Stimulated activated CD8-positive, alpha-beta memory T cell treated with anti-CD3 and anti-CD28 coated beads, Interleukin-12 subunit alpha, Interleukin-12 subunit beta, amount 100 ng/mL, for 1 hour (primary cell): ENCODE results near the gene PLIN5.
"Not testable (repeated sequence)": the region's sequence is repeated elsewhere in the genome, so short reads cannot be mapped to it uniquely, and the experiment has no call there.

Experiments used
- DNase-seq: peaks from one replicate; pipeline ENCODE4 v3.0.0-alpha.2; 2020; ENCODE audit warnings: low read depth

The PLIN5 gene

DNA sequence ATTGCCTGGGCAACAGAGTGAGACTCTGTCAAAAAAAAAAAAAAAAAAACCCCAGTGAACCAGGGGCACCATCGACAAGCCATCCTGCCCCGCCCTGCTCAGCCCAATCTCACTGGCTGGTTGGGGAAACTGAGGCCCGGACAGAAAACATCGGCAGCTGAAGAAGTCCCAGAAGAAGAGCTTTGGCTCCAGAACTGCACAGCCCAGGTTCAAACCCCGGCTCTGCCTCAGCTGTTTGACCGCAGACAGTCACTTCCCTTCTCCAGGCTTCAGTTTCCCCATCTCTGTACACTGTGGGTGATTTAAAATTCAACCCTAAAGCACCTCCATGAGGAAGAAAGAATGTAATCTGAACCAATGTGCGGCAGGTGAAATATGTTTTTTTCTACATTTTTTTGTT lies 33.9 kb upstream of the PLIN5 start:
- no peak for DNase-seq

DNA sequence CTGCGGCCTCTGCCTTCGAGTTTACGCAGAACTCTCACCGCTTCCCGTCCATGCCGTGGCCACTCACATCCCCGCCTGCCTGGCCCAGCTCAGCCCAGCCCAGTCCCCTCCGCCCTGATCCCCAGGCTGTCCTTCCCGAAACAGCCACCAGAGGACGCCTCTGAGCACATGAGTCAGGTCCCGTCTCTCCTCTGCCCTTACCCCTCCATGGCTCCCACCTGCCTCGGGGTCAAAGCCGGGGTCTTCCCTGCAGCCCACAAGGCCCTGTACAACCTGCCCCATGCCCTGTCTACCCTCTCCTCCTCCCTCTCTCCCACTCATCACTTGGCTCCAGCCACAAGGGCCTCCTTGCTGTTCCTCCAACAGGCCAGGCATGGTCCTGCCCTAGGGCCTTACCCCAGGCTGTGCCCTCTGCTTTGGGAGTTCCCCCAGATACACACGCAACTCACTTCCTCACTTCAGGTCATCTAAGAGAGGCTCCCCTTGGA lies 32.6 kb upstream of the PLIN5 start:
- DNase-seq, result peak; percentile 34

DNA sequence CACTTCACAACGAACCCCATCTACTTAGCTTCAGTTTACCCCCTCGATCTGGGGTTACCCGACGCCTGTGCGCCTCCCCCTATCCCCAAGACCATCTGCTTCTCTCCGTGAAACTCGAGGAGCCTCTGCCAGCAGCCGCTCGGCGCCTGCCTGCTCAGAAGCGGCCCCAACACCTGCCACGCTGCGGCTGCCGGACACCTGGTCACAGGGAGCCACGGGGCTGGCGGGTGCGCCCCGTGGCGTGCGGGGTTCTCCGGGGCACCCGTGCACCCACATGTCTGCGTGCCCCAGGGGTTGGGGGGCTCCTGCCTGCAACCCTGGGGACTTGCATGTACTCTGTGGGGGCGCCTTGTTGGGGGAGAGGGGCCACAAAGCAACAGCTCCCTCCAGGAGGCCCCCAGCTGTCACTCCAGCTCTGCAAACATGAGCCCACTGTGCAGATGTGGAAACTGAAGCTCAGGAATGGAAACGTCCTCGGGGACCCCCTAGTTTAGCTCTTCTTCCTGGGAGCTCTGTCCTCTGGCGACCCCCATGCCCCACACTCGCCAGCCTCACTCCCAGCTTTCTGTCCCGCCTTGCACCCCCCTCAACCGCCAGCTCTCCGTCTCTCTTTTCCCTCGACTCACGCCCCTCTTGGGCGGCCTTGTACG lies 31.5 kb upstream of the PLIN5 start:
- DNase-seq, result no peak

DNA sequence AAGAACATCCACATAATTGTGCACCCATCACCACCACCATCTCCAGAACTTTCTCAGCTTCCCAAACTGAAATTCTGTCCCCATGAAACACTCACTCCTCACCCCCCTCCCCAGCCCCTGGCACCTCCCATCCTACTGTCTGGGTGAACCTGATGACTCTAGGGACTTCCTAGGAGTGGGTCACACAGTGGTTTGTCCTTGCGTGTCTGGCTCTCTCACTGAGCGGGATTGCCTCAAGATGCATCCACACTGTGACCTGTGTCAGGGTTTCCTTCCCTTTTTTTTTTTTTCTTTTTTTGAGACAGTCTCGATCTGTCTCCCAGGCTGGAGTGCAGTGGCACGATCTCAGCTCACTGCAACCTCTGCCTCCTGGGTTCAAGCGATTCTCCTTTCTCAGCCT lies 28.5 kb upstream of the PLIN5 start:
- not testable (repeated sequence) for DNase-seq

DNA sequence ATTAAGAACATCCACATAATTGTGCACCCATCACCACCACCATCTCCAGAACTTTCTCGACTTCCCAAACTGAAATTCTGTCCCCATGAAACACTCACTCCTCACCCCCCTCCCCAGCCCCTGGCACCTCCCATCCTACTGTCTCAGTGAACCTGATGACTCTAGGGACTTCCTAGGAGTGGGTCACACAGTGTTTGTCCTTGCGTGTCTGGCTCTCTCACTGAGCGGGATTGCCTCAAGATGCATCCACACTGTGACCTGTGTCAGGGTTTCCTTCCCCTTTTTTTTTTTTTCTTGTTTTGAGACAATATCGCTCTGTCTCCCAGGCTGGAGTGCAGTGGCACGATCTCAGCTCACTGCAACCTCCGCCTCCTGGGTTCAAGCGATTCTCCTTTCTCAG lies 27.1 kb upstream of the PLIN5 start:
- DNase-seq, result not testable (repeated sequence)

DNA sequence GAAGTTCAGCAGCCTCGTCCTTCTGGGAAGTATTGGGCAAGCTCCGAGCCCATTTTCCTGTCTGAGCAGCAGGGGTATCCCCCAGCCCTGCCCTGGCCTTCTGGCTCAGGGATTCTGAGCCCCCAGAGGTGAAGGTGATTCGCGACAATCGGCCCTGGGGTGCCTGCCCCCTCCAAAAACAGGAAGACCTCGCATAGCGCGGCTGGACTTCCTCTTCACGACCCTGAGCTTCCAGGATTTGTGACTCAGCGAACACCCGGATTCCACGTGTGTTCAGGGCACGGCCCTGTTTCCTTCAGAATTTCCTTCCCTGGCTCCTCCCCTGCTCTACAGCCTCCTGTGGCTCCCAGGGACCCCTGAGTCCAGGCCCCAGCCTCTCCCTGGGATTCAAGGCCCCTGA lies 24.5 kb upstream of the PLIN5 start, which contains the start of gene SEMA6B:
Gene SEMA6B (minus strand): TSS at position 116 of the 400 bp plus-strand sequence. CDS start 1,227 bp downstream, outside the sequence.
- DNase-seq, result no peak

DNA sequence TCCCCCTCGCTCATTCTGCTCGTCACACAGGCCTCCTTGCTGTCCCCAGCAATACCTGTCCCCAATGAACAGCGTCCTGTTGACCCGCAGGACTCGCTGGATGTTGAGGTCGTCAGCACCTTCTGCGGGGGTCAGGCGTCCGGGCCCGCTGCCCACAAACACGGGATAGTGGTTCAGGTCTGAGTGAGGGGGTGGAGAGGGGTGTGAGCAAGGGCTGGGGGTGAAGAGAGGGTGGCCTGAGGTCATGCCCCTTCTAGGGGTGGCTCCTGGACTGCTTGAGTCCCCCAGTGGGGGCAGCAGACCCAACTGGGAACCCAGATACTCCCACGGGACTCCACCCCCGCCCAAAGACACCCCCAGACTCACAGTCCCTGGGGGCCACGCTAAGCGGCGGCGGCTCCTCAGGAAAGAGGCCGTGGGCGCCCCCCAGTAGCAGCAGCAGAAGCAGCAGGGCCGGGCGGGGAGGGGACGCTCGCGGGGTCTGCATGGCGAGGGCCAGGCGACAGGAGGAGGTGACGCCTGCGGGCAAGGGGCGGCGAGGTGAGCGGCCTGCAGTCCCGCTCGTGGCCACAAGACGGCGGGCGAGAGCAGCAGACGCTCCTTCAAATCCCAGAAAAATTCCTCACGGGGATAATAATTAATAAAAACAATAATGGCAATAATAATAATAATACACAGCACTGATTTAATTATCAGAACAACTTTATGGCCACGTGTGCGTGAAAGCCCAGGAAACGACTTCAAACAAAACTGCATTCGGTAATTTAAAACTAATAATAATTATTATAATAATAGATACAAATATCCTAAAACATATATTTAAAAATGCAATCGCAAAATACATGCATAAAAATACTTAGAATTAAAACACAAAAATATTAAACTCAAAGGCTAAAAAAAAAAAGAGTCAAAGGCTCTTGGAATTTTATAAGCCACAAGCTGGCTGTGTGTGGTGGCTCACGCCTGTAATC lies 23.2 kb upstream of the PLIN5 start:
- DNase-seq, result no peak

DNA sequence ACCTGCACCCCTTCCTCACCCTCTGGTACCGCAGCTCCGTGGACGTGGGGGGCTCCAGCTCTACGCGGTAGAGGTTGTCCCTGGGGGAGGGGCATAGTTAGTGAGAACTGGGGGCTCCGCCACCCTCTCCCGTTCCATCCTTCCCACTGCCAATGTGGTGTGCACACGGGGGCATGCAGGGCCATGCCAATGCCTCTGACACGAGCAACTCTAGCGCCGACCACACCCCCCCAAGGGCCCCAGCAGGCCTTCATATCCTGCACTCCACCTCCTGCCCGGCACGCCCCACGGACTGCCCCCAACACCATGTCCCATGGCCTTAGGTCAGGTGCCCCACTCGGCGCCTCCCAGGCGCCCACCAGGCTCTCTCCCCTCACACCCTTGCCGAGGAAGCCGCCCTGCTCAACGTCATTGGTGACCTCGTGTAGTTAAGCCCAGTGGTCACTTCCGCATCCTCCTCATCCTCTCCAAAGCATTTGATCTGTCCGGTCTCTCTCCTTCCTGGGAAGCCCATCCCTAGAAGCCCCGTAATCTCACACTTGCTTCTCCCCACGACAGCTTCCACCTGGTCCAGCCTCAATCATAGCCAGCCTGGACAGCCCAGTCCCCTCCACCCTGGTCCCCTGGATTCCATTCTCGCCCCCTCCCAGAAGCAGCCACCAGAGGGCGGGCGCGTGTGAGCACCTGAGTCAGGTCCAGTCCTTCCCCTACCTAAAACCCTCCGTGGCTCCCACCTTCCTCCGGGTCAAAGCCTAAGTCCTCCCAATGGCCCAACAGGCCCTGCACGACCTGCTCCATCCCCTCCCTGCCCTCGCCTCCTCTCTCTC lies 22.3 kb upstream of the PLIN5 start:
- no peak for DNase-seq

DNA sequence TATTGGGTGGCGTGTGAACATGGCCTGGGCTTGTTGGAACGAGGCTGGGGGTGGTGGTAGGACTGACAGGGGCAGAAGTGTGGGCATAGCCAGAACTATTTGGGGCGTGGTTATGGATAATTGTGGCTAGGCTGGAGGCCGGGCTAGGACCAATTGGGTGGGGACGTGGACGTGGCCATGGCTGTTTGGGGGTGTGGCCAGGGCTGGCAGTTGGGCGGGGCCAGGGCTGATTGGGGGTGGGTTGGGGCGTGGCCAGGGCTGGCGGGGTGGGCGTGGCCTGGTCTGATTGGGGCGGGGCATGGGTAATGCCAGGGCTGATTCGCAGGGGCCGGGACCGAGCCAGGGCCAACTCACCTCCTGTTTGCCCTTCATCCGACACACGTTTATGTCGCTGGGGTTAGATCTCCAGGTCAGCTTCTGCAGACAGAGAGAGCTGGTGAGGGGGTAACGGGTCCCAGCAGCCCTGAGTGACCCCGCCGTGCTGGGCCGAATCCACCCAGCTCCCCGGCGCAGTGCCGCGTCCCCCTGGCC lies 21.6 kb upstream of the PLIN5 start:
- no peak for DNase-seq

DNA sequence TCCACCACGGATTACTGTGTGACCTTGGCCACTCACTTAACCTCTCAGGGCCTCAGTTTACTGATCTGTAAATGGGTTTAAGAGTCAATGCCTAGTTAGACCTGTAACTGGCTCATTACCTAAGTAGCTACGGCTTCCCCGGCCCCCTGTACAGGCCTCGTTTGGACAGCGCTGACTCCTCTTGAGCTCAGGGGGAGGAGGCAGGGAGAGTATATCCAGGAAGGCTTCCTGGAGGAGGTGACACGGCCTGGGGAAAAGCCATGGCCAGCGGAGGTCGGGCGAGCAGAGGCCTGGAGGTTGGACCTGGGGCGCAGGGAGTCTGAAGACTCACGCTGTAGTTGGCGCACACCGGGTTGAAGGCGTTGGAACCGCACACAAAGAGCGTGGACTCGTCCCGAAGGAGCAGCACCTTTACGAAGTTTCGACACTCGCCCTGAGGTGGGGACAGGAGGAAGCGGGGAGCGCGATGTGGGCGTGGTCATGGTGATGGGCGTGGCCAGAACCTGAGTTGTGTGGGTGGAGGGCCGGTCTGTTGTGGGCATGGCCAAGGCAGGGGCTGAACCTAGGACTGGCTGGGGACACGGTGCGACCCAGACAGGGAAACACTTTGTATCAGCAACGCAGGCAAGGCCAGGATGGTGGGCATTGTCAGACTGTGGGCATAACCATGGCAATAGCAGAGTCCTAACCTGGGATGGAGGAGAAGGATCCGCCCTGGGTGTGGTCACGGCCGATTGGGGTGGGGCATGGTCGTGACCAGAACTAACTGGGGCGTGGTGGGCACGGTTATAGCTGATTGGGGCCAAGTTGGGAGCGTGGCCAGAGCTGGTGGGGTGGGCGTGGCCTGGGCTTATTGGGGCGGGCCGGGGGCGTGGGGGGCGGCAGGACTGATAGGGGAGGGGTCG lies 20.9 kb upstream of the PLIN5 start:
- no peak for DNase-seq

DNA sequence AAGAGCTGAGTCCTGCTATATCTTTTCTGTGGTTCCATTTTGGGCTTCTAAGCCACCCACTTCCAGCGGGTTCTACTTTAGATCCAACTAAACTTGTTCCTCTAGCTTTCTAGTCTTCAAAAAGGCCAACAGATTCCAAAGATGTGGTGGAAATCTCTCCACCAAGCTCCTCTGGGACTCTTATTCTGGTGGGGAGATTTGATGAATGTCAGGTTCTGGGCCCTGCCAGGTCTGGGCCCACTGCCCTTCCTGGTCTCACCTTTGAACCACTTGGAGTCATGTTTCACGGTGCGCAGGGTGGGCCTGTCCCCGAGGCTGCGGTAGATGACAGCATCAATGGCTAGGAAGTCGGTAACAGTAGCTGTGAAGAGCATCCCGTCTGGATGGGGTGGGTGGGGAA lies 19.7 kb upstream of the PLIN5 start:
- no peak for DNase-seq

DNA sequence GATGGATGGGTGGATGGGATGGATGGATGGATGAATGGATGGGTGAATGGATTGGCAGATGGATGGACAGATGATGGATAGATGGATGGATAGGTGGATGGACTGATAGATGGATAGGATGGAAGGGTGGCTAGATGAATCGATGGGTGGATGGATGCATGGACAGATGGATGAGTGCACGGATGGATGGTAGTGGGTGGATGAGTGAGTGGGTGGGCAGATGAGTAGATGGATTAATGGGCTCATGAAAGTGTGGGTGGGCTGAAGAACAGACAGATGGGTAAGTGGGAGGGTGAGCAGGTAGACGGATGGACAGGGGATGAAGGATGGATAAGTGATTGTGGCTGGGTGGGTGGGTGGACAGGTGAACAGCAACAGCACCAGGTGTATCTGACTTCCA lies 18.8 kb upstream of the PLIN5 start:
- no peak for DNase-seq

DNA sequence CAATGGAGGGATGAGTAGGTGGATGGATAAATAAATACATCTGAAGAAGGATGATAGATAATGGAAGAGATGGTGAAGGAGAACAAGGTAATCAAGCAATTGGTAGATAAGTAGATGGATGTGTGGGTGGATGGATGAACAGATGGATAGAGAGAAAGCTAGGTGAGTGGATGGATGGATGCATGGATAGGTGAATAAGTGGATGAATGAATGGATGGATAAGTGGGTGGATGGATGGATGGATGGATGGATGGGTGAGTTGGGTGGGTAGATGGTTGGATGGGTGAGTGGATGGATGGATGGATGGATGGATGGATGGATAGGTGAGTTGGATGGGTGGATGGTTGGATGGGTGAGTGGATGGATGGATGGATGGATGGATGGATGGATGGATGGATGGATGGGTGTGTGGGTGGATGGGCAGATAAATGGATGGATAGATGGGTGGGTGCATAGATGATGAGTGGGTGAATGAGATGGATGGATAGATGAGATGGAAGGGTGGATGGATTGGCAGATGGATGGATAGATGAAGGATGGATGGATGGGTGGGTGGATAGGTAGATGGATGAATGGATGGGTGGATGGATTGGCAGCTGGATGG lies 18.2 kb upstream of the PLIN5 start:
- DNase-seq, result no peak

DNA sequence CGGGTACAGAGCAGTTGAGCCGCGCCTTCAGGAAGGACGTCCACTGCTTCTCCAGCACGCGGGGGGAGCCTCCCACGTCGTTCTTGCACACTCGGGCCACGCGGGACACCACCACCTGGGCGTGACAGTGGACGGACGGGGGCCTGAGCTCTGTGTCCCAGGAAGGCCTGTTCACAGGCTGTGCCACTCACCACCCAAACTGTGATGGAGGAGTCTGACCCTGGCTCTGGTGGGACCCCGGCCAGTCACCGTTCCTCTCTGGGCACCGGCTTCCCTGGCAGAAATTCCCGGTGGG lies 17.4 kb upstream of the PLIN5 start:
- no peak for DNase-seq

DNA sequence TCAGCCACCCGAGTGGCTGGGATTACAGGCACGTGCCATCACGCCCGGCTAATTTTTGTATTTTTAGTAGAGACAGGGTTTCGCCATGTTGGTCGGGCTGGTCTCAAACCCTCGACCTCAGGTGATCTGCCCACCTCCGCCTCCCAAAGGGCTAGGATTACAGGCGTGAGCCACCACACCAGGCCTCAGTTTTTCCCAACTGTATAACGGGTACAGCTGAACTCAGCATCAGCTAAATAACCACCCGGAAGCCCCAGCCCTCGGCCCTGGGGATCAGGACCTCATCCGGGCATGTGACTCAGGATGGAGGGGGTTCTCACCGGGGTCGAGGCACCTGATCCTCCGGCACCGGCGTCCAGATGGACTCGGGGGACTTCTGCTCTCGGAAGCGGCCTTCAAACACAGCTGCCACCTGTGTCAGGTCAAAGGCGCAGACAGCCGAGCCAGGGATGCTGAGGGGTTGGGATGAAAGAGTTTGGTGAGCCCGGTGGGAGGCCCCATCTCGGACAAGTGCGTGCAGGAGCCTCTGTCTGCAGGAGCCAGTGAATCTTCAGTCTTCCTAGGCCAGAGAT lies 15.5 kb upstream of the PLIN5 start:
- DNase-seq, result no peak

DNA sequence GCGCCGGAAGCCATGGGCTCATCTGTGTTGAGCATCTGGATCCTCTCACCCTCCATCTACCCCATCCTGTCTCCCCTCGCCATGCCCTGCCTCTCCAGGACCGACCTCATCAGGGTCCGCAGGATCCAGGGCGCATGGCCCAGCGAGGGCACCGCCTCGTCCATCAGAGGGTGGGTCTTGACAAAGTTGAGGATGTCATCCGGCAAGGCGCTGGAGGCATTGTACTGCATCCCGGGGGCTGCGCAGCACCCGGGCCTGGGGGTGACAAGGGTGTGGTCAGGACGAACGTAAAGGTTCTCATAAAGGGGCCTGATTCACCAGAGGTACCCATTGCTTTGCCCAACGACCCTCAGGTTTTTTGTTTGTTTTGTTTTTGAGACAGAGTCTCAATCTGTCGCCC lies 15.0 kb upstream of the PLIN5 start:
- DNase-seq, result no peak

DNA sequence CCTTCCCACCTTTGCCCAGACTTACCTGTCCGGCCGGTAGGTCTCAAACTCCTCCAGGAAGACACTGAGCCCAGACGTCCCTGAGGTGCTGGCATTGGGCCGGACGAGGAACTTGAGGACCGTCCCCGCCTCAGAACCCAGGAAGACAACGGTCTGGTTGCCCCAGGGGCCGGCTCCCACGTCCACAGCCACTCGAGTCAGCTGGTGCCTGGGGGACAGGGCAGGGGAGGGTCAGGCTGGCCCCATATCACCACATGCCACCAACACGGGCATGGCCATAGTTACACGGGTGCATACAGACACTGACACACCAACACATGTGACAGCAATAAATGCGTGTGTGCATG lies 13.2 kb upstream of the PLIN5 start:
- DNase-seq, result no peak

DNA sequence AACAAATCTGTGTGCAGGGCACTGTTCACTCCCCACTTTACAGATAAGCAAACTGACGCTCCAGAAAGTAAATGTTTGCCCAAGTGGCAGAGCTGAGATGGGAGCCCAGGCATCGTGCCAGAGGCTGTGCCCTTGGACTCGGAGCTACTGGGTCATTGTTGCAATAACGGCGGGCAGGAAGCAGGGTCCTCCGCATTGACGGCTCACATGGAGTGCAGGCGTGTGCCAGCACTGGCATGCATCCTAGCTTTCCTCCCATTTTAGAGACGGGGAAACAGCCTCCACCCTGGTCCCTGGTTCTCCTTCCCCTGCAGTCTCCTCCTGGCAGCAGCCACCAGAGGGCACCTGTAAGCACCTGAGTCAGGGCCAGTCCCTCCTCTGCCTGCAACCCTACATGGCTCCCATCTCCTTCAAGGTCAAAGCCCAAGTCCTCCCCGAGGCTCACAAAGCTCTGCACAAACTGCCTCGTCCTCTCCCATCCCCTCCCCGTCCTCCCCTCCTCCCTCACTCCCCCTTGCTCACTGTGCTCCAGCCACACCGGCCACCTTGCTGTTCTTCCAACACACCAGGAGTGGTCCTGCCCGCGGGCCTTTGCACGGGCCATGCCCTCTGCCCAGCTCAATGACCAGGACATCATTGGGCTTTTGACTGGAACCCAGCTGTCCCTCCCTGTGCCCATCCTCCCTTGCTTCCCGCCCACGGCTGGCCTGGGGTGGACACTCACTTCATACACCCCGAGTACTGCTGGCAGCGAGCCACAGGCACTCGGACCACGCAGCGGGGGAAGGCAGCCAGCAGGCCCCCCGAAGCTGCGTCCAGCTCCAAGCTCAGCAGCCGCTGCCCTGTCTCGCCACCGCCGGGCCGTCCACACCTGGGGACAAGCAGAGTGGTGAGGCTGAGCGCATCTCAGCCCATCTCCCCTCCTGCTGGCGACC lies 12.5 kb upstream of the PLIN5 start:
- no peak for DNase-seq
